NOMO-1 treated with dmso at 0.1 percent for 144 hours (cell line): ENCODE results near the gene SLC6A11.

Experiments used
- DNase-seq: peaks from one replicate; lab custom pipeline; 2025; ENCODE audit not compliant: unreplicated experiment; lab: John Stamatoyannopoulos, UW

SLC6A11 gene

GRCh38 chr3:10788451-10788850, 27.6 kb upstream of the SLC6A11 start:
- no peak for DNase-seq

- DNase-seq: no peak
Observed at GRCh38 chr3:10790713-10791112, 25.3 kb upstream of the SLC6A11 start.

GRCh38 chr3:10792208-10792607, 23.8 kb upstream of the SLC6A11 start:
- DNase-seq: no peak

GRCh38 chr3:10798600-10799367, 17.2 kb upstream of the SLC6A11 start:
- no peak for DNase-seq

GRCh38 chr3:10804183-10804648, 11.8 kb upstream of the SLC6A11 start:
- DNase-seq: no peak

- DNase-seq: no peak
Observed at GRCh38 chr3:10806006-10806405, 10.0 kb upstream of the SLC6A11 start.

DNA sequence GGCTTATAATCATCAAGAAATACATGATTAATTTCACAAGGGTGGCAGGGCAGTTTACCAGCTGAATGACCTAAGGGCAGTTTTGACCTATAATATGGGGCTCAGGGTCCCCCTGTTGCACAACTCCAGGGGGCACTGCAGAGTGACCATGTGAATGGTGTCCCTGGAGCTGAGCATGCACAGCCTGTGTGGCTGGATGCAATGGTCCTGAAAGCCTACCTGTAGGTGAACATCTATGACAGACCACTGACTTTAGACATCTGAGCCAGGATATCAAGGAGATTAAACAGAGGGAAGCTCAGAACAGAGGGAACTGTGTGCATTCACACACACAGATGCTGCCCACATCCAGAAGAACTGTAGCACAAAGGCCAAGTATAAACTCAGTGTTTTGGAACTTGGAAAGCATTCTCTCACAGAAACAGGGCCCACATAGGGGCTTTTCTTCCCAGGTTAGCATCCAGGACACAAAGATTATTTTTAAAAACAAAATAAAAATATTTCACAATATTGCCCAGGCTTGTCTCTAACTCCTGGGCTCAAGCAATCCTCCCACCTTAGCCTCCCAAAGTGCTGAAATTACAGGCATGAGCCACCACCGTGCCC, 7.8 kb upstream of the SLC6A11 start:
- no peak for DNase-seq

DNA sequence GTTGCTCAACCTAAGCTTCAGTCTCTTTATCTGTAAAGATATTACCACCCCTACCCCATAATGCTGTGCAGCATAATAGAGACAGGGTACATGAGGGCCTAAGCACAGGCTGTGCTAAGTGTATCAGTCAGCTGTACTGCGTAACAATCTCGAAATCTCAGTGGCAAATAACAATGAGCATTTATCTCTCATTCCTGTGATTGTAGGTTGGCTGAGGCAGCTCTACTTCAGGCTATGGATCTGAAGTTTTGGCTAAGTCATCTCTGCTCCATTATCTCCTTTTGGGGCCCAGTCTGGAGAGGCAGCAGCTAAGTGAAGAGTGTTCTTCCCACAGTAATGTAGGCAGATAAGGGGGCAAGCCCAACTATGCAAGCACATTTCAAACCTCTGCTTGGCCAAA, 7.1 kb upstream of the SLC6A11 start:
- DNase-seq: no peak

DNA sequence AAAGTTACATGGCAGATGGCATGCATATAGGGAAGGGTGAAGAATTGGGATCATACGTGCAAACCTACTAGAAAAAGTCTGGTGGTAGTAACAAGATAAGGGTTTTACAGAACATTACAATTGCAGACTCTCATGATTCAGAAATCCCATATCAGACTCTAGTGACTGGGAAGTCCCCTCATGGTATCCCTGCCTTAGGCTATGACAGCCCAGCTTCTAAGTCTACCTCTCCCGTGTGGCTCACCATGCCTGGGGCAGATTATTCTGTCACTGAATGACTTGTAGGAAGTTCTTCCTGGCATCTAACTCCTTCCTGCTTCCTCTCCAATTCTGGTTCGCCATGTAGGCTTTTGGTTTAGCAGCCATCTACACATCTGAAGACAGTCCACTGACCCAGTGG, 5.7 kb upstream of the SLC6A11 start:
- no peak for DNase-seq

GRCh38 chr3:10813425-10813824, 2.6 kb upstream of the SLC6A11 start:
- DNase-seq: no peak

GRCh38 chr3:10814623-10815022, 1.4 kb upstream of the SLC6A11 start:
- DNase-seq: no peak

DNA sequence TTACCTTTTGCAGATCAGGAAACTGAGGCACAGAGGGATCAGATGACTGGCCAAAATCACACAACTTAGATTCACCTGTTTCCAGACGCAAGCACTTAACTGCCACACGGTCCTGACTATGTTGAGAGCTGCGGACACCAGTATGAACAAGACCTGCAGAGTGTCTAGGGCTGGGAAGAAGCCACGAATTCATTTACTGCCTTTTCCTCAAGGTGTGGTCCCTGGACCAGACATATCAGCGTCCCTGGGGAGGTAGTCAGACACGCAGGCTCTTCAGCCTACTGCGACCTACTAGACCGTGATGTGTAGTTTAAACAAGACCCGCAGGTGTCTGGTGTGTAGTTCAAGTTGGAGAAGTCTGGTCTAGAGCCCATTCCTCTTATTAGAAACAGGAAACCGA, 541 bp upstream of the SLC6A11 start:
- no peak for DNase-seq

DNA sequence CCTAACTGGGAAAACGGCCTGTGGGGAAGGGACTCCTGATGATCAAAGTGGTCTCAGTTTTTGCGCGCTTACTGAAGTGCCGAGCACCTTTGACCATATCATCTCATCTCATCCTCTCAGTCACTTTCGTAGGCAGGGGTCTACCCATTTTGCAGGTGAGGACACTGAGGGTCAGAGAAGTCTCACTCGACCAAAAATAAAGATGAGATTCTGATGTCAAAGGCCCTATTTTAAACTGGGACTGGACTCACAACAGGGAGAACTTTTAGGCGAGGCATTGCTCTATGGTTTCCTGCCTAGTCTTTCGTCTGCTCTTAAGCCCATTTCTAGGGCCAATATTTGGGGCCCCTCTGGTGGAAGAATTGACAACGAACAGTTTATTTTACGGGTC, 830 bp downstream of the SLC6A11 start:
- no peak for DNase-seq

DNA sequence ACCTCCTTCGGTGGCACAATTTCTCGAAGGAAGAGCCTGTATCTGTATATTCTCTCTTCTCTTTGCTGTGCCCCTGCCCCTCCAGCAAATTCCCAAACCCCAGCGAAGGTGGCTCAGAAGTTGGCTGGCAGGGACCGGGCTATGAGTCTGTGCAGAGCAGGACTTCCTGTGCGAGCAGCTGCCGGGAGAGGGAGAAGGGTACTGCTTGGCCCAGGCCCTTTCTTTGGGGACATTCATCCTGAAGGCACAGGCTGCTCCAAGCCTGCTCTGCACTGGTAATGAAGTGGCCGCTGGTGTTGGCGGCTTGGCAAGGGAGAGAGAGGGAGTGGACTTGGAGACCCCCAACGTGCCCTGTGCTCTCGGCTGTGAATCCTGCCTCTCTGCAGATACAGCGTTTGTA, 1.5 kb downstream of the SLC6A11 start:
- no peak for DNase-seq

DNA sequence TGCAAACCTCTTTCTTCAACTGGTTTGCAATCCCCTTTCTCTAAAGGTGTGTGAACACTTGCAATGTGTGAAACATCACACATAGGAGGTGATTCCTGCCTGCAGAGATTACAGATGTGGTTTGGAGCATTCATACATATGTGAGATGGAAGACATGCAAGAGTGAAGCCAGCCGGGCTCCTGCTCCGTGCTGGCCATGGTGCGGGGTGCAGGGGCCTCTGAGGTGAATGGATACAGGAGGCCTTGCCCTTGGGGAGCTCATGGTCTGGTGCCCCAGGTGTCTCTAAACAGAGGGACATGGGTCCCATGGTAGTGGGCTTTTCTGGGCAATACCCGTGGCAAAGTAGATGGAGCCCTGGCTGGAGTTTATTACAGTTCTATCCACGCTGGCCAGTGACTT, 6.0 kb downstream of the SLC6A11 start:
- DNase-seq: no peak

GRCh38 chr3:10822708-10823515, 6.9 kb downstream of the SLC6A11 start:
- no peak for DNase-seq

GRCh38 chr3:10823516-10823818, 7.4 kb downstream of the SLC6A11 start:
- no peak for DNase-seq

DNA sequence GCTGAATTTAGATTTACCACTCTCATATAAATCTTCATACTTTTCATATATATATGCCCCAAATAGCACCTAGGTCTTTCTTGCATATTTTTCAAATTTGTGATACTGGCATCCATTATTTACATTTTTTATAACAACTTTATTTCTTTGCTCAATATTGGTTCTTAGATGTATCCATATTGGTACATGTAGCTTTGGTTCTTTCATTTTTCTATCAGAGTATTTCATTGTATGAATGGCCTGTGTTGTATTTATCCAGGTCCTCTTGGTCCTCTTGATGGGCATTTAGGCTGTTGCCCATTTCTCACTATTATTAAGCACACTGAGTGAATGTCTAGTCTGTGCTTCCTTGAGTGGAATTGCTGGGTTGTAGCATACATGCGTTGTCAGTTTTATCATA, 8.4 kb downstream of the SLC6A11 start:
- DNase-seq: no peak

- no peak for DNase-seq
Observed at GRCh38 chr3:10833855-10834414, 17.9 kb downstream of the SLC6A11 start.

DNA sequence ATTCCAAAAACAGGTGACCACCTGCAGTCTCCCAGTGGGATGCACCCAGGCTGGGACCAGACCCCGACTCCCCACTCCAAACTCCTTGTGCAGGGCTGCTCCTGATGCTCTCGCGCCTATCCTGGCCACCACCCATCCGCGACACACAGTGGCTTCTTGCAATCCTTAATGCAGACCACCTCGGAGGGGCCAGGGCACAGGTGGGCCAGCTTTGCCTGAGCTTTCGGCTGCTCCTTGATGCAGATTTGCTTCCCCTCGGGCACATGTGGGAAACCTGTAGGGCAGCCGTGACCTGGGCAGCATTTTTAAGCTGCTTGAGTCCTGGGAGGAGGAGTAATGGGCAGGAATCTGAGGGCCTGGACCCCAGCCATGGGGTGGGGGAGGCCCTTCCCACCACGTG, 18.9 kb downstream of the SLC6A11 start:
- no peak for DNase-seq

- DNase-seq: no peak
Observed at GRCh38 chr3:10835406-10835805, 19.4 kb downstream of the SLC6A11 start.

GRCh38 chr3:10836676-10837075, 20.6 kb downstream of the SLC6A11 start:
- DNase-seq: no peak
